Left kidney (tissue), 2 donors: ENCODE results near the gene KLHL3. TPM values are rescaled to one million over a fixed set of nuclear protein-coding genes. Genes with fewer than 3 reads are reported as not detected.
A peak's percentile ranks its signal among the peaks of the same experiment; 100 is the strongest.

Experiments
- DNase-seq: peaks from one replicate; pipeline ENCODE4 v3.0.0-alpha.2; 2013
- polyA plus RNA-seq: library from polyadenylated mRNA; unstranded; fragments of 120-200 nt; gene quantifications from one replicate; pipeline ENCODE4 v1.2.1, GENCODE V29; 2013; ENCODE audit not compliant: insufficient read length

The KLHL3 gene
- polyA plus RNA-seq, 1 donor, result 25.4 TPM

DNA sequence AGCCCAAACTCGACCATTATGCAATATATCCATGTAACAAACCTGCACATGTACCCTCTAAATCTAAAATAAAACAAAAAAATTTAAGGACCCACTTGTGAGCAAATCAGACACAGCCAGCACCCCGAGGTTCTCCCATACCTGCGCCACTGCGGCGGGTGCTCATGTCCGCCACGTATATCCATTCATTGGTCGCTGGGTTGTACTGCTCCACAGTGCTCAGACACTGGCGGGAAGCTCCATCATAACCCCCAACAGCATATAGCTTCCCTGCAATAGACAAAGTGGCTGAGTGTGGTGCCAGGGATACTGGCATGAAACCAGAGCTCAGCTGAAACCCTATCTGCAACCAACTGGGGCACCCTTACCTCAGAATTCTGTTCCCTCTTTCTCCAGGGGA is 102.0 kb downstream of the KLHL3 start:
- DNase-seq, result no peak

GRCh38 chr5:137632716-137633115 is 103.2 kb downstream of the KLHL3 start:
- no peak for DNase-seq

- DNase-seq, result no peak
Observed at GRCh38 chr5:137631453-137631852, 104.4 kb downstream of the KLHL3 start.

DNA sequence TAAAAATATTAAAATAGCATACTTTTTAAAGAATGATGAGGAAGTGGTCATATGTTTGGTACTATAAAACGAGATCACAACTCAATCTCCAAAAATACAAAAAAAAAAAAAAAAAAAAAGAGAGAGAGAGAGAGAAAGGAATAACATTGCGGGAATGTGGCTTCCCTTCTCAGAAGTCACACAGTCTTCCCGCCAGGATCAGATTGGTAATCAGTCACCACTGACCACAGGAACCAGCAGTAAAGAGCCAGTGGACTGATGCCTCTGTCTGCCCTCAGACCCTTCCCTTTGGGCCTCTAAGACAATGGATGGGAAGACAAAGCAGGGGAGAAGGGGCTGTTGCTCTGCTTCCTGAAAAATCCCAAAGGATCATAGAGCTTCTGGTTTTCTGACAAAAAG is 104.9 kb downstream of the KLHL3 start:
- no peak for DNase-seq

DNA sequence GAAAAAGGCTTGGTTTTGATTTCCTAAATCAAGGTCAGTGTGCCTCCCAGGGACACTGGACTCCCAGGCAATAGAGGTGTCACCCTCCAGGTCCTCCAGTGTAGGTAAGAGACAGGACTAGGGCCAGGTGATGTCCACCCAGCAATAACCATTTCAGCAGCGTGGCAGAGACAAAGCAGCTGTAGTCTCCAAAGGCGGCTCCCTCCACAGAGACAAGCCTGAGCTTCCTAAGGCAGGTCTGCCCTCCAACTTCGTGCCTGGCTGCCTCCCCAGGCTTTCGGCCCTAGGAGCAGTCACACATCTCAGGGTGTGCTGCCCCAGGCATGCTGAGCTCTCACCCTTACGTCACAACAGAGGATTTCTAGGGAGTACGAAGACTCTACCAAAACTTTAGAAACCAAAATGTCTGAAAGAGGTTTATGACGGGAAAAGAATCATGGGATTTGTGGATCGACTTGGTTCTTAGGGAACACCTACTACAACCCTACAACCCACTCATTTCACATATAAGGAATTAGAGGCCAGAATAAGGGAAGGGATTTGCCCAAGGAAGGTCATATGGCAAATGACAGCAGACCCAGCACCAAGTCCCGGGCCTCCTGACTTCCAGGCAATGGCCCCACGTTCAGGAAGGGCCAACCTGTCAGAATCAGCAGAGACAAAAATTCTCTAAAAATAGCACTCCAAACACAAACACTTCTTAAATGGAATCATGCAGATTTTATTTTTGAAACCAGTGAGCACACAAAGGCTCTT is 105.5 kb downstream of the KLHL3 start:
- no peak for DNase-seq

DNA sequence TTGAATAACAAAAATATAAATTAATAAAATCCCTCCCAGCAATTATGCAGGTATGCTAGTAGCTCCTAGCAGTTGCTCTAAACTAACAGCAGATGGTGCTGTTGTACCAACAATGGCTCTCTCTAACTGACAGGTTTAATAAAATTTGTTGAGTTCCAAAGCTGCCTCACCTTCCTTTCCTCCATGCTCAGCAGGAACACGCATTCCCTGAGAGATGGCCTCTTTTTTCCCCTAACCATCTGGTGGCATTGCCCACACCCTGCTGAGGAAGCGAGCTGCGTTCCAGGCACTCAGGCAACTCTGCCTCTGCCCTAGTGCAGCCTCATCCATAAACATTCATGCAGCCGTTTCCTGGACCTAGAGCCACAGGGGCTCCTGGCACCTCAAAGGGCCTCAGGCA is 106.2 kb downstream of the KLHL3 start:
- DNase-seq, result peak; percentile 53

- DNase-seq, result no peak
Observed at GRCh38 chr5:137627706-137628105, 108.2 kb downstream of the KLHL3 start.

DNA sequence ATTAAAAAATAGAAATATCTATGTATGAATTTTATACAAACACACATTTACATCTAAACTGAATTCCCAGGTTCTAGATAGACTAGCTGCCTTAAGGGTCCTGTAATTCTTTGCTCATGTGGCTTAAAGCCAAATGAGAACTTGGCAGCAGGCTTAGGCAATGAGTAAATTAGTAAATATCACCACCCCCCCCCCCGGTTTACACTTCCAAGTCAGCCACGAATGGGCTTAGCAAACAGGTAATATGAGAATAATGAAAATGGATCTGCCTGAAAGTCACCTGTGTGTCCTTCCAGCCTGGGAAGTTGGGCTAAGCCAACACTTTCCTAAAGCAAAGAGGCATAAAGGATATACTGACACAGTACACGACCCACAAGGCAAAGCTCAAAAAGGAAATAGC is 108.6 kb downstream of the KLHL3 start:
- no peak for DNase-seq

DNA sequence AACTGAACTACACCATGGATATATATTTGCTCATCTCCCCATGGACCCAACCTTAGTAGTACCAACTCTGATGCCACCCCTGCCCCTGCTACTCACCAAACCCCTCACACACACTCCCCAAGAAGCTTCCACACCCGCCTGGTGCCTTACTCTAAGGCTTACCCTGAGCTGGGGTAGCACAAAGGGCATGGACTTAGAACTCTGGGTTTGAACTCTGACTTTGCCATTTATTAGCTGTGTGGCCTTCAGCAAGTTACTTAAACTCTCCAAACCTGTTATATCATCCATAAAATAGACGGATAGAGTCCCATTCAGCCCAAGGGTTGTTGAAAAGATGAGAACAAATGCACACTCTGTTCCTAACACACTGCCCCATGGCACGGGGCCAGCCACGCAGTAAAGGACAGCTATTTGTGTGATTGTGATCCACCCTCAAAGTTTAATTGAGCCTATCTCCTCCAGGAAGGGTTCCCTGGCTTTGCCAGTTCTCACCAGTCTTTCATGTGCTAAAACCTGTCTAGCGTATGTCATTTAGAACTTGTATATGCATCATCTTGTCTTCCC is 111.0 kb downstream of the KLHL3 start:
- no peak for DNase-seq

- no peak for DNase-seq
Observed at GRCh38 chr5:137622850-137623249, 113.0 kb downstream of the KLHL3 start.

GRCh38 chr5:137621861-137622823 is 113.7 kb downstream of the KLHL3 start:
- DNase-seq, result no peak

GRCh38 chr5:137621306-137621705 is 114.6 kb downstream of the KLHL3 start:
- DNase-seq, result no peak

GRCh38 chr5:137619191-137619870 is 116.6 kb downstream of the KLHL3 start:
- no peak for DNase-seq

GRCh38 chr5:137618476-137618875 is 117.4 kb downstream of the KLHL3 start:
- no peak for DNase-seq

DNA sequence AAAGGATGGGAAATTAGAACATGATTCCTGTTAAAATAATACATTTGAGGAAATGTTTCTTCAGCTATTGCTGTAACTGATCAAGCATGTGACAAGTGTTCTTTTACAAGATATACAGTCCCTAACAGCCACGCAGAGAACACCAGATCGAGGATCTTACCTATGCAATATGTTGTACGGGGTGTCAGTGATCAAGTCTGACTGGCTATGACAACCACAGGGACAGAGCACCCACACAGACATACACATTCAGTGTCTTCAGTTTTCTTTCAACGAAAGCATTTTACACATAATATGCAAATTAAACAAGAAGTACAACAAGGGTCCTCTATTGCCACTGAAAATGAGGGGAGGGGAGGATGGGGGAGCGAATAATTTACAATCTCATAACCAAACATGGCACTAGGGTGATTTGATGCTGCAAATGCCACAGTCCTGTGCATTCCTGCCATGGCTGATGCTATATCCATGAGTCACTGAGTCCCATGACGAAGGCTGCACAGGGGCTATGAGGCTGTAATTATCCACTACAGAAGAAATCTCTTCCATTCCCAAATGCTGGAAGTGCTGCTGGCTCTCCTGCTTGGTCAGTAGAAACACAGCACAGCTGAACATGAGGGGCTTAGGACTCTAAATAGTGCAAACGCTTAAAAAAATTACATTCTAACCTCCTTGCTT is 118.2 kb downstream of the KLHL3 start:
- DNase-seq, result no peak

DNA sequence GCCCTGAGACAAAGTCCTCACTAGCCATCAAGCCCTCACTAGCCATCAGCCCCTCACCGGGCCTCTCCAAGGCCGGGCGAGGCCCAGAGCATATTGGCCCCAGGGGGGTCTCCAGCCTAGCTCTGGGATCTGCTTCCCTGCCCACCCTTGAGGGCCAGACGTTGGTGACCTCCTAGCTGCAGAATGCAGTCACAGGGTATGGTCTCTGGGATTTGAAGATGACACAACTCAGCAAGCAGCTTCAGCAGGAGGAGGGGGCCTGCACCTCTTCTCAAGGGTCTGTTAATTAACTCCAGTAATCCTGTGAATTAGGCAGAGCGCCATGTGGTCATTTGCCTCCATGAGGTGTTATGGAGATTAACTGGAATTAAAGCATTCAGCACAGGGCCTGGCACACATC is 119.8 kb downstream of the KLHL3 start:
- no peak for DNase-seq

- no peak for DNase-seq
Observed at GRCh38 chr5:137615171-137615775, 120.6 kb downstream of the KLHL3 start.

- DNase-seq, result no peak
Observed at GRCh38 chr5:137613554-137614265, 122.2 kb downstream of the KLHL3 start.

GRCh38 chr5:137612576-137612975 is 123.3 kb downstream of the KLHL3 start:
- no peak for DNase-seq

DNA sequence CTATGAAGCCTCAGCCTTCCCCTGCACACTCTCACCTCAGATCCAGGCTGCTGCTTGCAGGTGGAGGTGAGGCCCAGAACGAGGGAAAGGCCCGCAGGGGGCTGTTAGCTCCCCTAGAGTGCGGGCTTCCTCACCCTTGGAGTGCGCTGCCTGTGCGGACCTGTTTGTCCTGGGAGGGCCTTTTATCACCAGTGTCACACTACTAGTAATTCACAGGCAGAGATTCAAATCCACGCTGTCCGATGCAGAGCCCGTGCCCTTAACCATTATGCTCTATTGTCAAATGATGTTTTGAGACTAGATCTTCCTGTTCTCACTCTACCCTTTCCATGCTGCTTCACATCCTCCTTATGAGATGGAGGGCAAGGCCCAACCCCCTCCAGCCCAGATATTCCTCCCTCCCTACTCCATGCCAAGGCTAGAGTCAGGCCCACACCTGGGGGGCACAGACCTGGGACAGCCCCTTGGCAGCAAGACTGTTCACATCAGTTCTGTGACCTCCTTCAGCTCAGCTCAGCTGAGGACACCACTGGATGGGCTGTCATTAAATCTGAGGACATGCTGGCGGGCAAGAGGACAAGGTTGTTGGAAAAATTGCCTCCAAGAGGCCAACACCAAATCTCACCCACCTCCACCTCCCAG is 124.0 kb downstream of the KLHL3 start:
- DNase-seq, result no peak
